Stimulated activated CD4-positive, alpha-beta T cell treated with anti-CD3 and anti-CD28 coated beads, Interleukin-1b, Interleukin-23, amount 100 ng/mL, for 4 hours (primary cell): ENCODE data around the gene NFIB.

Experiments
- DNase-seq, 2 donors: peaks; one replicate each; pipeline ENCODE4 v3.0.0-alpha.2; 2020; ENCODE audit warnings: low read depth in 2 of 2

The NFIB gene

GRCh38 chr9:14320271-14321181, 6.6 kb upstream of the NFIB start:
- DNase-seq: no peak

DNA sequence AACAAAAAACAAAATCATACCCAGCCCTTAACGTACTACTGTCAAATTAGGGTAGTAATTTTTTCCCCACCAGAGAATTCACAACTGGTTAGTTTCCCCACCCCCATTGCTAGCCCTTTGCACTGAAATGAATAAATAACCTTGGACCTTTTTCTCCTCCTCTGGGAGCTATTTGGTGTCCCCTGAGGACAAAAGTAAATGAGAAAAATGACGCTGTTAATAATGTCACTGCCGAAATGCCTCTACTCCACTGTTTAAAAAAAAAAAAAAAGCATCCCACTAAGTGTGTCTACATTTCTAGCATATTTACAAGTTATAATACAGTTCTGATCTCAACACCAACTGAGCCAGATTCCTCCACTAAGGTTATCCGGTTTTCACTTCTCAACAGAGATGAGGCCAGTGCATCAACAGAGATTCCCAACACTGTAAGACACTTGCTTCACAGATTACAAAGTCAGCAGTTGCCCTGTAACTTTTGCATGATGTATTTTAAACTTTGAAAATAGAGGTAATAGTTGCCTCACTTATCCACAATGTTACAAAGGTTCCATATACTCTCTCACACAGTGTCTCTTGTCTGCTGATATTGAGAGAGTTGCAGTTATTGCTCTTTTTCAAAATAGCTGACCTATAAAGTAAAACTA, 5.1 kb upstream of the NFIB start:
- no peak for DNase-seq

- no peak for DNase-seq
These were observed 4.4 kb upstream of the NFIB start for GRCh38 chr9:14318361-14318760.

GRCh38 chr9:14317667-14318320, 3.9 kb upstream of the NFIB start:
- no peak for DNase-seq

- no peak for DNase-seq
These were observed 2.8 kb upstream of the NFIB start for GRCh38 chr9:14316602-14317300.

- no peak for DNase-seq
These were observed 2.1 kb upstream of the NFIB start for GRCh38 chr9:14315875-14316601.

DNA sequence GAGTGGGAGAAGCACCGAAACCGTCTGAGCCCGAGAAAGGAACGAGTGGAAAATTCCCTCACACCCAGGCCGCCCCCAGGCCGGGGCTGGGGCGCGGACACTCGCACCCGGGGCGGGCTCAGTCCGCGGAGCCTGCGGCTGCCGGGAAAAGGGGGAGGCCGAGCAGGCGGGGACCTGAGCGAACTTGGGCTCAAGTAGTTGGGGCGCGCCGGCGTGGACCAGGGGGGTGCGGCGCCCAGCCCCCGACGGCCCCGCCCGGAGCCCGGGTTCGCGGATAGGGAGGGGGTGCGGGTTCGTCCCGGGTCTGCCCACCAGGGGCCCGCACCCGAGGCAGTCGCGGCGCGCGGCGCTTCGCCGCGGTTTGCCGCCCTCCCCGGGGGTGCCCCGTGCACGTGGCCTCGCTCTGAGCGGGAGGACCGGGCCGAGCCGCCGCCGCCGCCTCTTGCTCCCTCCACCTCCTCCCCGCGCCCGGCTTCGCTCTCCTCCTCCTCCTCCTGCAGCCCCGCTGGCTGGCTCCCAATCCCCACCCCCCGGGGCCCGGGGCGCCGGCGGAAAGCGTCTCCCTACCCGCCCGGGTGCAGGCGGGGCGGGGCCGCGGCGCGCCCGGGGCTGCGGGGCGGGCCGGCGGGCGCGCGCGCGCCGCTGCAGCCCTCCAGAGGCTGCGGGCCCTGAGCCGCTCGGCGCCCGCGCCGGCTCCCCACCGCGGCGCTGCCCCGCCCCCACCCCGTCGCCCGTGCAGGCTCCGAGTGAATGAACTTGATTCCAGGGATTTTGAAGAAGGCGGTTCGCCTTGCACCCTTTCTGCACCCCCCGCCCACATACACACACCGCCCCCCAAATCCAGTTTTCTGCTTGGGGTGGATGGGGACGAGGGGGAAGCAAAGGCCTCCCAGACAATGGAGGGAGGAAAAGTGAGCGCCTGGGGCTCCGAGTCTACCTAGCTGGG, 1.3 kb upstream of the NFIB start:
- no peak for DNase-seq

GRCh38 chr9:14314424-14314928, 535 bp upstream of the NFIB start:
- DNase-seq: no peak

DNA sequence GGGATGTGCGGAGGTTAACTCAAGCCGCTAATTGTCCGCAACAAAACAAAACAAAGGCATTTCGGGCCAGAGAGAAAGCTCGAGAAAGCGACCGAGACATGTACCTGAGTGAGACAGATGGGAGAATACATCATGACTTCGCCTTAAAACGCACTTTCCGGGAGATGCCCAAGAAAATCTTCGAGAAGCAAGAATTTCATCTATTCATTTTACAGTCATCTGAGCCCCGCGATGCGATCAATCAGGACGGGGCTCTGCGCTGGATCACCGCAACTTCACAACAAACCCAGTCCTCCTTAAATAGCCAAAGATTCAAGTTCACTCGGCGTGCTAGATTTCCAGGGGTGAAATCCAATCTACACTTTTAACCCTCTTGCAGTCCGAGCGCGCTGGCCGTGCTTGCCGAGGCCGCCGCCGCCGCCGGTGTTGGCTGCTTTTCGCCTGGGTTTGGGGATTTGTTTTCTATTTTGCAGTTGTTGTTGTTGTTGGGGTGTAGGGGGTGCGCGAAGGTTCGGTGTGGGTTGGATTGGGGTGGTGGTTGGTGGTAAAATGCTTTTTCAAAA, 482 bp downstream of the NFIB start:
- no peak for DNase-seq

GRCh38 chr9:14312719-14313377, 1.1 kb downstream of the NFIB start:
- no peak for DNase-seq

DNA sequence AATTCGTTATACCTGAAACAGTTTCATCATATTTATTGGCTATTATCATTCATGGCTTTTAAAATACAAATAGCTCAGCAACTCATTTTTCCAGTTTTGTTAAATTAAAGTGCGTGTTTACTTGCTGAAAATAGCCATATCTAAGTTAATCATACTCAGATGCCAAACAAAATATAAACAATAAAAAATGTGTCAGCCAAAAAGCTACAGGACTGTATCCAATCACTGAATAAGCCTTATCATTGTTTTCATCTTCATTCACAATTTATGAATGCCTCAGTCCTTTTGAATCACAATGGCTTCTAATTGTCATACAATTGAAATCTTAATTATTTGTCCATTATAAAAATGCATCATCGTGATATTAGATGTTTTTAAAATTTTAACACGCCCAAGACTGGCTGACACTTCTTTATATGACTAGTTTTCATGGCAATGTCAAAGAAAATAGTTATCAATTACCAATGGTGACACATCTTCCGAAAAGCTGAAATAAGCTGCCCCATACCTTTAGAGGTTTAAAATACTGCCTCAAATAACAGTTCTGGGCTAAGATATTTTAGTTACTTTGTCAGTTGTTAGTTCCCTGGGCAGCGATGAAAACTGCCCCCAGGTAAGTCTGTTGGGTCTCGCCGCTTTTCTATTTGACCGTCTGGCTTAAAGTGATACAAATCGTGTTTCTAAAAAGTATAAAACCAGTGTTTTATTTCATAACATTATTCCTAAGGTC, 1.8 kb downstream of the NFIB start:
- DNase-seq: no peak

DNA sequence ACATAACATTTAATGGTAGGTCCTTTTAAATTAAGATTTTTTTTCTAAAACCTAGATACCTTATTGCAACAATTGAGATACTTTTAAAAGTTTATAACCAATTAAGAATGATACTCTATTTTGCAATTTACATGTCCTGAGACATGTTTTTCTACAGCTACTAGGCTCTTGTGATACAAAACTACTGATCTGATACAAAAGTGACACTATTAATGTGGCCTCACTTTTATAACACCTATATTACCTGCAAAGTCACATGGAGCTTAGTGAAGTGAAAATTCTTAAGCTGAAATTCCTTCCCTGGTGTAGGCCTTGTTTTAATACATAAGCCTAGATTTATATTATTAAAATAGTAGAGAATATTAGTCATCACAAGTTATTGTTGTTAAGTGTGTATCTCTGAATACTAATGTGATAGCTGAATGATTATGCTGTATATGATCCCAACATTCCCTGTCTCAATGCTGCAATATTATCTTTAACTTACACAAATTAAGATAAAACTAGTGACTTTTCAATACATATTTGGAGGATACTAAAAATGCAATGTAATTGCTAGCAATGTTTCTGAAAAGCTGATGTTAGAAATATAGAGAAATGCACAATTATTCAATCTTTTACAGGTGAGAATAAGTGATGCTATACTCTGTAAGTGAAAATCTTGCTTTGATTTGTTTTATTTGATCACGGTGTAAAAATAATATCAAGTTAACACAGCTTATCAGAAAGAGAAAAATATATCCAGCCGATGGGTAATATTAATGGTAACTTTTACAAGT, 2.6 kb downstream of the NFIB start:
- no peak for DNase-seq

DNA sequence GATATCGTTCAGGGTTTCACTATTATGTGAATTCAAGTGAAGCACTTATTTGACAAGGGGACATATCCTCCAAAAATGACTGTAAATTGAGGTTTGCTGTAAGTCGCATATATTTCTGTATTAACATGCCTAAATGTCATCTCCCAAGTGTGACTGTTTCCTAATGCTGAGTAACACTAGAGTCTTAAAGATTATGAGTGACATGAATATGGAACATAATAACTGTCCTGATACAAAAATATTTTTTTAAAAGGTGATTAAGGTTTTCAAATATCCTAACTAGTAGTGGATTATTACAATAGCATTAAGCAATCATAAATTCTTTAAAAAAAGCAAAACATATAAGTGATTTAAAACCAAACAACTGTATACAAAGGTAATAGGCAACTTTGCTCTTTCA, 3.6 kb downstream of the NFIB start:
- DNase-seq: no peak

DNA sequence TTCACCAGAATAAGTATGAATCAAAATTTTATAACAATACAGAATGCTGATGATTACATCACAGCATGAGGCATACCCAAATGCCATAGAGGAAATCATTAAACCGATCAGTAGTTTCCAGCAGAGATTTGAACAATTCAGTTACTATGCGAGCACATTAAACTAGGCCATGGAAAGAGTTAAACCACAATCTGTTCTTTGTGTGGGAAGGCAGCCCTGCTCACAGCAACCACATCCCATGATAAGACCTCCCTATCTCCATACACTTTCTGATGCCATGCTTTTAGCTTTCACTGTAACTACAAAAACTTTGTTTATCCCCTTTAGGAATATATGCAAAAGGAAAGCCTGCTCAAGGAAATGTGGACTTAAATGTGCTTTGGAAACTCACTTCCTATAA, 4.5 kb downstream of the NFIB start:
- DNase-seq: no peak

DNA sequence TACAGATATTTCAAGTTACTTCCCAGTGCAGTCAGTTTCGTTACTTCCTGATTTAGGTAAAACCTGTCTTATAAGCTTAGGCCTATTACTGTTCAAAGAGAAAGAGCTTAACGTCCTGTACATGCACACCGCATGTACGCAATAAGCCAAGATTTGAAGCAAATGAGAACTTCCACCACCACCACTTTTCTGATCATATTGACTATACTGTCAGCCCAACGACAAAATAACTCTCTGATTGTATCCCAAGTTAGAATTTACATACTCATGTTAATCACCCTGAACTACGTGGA, 5.1 kb downstream of the NFIB start:
- no peak for DNase-seq

GRCh38 chr9:14307989-14308852, 5.7 kb downstream of the NFIB start:
- no peak for DNase-seq
